OCI-LY7 (cell line): ENCODE results near the gene PTPRF.

Experiments used
- CTCF ChIP-seq: fragments of 200-600 bp; sonication (generic); conservative IDR thresholded peaks from 2 replicates; pipeline ENCODE4 v1.5.1; 2014; ENCODE audit warnings: mild to moderate bottlenecking, antibody characterized with exemption, low read length, moderate library complexity, mixed read lengths
- EZH2phosphoT487 ChIP-seq: fragments of 200-600 bp; sonication (generic); IDR thresholded peaks from 2 replicates; pipeline ENCODE4 v1.6.1; 2018; ENCODE audit warnings: low read depth, borderline replicate concordance, mild to moderate bottlenecking, mixed run types, antibody characterized with exemption, low read length, moderate library complexity, mixed read lengths

- TF ChIP-seq CTCF (no peak), EZH2phosphoT487 (no peak)
Observed at GRCh38 chr1:43491061-43491460, 39.6 kb upstream of the PTPRF start.
